ENCODE measurements around the gene QSOX2. TPM values are rescaled to one million over a fixed set of nuclear protein-coding genes. Genes with fewer than 3 reads are reported as not detected.

Gene QSOX2
- total RNA-seq, 1 donor from 2014 or later = 10.3 TPM

DNA sequence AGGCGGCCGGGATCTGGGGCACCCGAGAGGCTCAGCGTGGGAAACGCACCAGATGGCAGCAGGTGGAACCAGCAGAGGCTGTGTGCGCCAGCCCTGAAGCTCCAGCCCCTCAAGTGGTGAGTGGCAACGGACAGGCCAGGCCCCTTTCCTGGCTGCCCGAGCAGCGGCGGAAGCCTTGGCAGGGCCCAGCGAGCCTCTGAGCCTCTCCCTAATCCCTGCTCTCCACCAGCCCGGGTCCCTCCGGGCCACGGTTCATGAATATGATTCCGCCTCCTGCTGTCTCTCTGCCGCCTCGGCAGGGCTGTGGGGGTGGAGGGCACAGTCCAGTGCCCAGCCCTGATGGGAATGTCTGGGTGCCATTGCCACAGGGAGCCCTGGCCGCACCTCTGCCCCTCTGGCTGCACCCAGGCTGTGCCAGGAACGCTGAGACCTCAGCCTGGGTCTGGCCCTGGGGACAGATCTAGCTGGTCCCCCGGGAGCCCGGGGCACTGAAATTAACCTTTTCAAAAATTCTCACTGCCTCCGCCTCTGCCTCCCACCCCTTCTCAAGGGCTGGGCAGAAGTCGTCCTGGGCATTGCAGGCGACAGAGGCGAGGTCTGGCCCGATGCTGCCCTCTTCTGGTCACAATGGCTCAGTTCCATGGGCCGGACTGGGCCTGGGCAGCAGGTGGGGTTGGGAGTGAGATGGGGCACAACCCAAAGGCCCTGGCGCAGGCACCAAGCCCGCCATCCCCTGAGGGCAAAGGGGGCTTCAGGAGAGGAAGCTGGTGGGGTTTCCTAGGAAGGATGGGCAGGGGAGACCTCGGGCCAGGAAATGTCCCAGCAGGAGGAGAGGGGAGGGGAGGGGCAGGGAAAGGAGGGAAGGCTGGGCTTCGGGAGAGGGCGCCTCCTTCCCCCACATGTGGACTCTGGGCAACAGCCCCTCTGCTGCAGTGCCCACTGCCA, 38.0 kb upstream of the QSOX2 start:
- DNase-seq (ENCODE audit: low spot score) = no peak

DNA sequence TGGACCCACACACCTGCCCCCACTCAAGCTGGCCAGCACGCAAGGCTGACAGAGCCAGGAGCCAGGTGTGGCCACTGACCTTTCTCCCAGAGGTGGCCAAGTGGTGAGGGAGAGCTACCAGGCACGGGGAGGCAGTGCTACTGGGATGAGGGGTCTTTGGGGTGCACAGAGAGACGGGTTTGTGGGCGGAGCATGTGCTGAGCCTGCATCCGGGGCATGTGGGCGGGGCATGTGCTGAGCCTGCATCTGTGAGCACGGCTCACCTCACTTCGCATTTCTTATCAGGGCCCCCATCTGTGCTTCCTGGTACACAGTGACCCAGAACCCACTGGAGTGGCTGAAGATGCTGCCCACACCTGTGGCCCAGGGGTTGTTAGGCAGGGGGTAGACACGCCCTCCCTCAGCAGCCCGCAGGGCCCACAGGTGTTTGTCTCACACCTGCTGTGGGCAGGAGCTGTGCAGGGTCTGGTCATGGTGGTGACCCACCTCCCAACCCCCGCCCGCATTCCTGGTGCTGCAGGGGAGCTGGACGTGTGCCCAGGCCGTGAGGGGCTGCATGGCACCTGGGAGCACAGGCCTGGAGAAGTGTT, 36.8 kb upstream of the QSOX2 start:
- no peak for DNase-seq (ENCODE audit: low spot score)

DNA sequence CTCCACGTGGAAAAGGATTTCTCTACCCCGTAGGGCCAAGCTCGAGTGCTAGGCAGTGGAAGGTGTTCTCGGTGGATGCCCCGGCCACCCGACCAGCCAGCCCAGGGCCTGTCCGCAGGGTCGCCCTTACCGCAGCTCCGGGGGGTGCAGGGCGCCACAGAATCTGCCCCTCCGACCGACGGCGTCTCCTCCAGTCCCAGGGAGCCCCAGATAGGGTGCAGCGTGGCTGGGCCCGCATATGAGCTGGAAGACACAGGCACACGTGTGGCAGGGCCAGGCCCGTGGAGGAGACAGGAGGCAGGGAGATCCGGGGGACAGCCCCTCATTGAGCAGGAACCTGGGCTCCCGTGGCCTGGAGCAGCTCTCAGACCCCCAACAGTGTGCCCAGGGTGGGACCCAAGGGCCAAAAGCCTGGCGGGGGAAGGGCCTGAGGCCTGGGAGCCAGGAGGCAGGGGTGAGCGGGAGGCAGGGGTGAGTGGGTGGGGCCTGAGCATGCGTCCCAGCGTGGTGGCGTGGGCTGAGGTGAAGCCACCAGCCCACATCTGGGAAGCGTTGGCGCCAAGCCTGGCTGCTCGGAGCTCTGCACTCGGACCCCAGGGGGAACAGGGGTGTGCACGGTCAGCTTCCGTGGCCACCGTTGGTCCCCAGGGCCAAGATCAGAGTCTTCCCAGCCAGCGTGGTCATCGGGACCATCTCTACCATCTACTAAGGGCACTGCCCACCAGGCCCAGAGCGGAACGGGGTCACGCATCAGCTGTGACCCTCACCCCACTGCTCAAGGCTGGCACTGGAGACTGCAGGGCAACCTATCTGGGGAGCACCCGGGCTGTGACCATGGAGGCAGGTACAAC, 36.0 kb upstream of the QSOX2 start:
- no peak for DNase-seq (ENCODE audit: low spot score)

DNA sequence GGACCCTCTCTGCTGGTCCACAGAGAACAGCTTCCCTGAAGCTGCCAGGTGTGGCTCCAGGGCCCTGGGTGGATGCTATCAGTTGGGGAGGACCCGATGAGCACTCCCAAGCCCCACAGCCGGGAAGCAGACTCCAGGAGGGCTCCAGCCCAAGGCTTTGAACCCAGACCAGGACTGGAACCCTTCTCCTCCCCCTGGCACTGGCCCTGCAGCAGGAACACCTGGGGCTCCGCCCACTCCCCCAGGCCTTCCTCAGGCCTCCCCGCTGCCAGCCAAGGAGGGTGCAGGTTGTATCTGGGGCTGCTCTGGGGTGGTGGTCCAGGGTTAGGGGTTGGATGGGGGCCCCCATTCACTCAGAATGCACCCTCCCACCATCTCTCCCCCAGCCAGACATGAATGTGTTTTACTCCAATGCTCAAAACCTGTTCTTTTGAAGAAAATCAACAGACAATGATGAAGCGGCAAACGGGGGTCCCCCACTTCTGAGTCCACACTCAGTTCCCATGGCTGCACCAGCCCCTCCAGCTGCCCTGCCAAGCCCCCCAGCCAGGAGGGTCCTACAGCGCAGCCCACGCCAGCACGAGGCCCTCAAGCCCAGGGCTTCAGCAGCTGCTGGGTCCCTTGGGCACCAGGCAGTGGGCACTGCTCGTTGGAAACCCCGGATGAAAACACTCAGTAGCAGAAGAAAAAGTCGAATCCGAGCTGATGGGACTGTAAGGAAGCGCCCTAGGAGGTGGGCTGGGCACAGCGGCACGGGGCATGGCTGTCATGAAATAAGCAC, 35.1 kb upstream of the QSOX2 start:
- no peak for DNase-seq (ENCODE audit: low spot score)

DNA sequence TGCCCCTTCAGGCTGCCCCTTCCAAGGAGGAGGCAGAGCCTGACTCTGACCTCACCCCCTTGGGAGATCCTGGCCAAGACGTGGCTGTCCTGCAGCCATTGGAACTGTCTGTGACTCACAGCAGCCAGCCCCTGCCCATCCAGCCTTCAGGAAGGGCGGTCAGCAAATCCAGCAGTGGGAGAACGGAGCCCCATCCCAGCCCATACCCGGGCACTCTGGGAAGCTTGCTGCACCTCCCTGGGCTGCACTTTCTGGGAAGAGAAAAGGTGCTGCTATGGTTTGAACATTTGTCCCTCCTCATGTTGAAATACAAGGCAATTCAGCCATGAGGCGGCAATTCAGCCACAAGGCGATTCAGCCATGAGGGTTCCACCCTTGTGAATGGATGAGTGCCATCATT, 33.9 kb upstream of the QSOX2 start:
- DNase-seq (ENCODE audit: low spot score) = no peak

DNA sequence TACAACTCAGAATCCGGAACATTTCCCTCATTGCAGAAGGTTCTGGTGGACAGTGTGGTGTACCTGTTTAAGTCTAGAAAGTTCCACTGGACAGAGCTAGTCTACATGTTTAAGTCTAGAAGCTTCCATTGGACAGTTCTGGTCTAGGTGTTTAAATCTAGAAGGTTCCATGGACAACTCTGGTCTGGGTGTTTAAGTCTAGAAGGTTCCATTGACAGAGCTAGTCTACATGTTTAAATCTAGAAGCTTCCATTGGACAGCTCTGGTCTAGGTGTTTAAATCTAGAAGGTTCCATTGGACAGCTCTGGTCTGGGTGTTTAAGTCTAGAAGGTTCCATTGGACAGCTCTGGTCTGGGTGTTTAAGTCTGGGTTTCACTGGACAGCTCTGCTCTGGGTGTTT, 33.3 kb upstream of the QSOX2 start:
- no peak for DNase-seq (ENCODE audit: low spot score)

DNA sequence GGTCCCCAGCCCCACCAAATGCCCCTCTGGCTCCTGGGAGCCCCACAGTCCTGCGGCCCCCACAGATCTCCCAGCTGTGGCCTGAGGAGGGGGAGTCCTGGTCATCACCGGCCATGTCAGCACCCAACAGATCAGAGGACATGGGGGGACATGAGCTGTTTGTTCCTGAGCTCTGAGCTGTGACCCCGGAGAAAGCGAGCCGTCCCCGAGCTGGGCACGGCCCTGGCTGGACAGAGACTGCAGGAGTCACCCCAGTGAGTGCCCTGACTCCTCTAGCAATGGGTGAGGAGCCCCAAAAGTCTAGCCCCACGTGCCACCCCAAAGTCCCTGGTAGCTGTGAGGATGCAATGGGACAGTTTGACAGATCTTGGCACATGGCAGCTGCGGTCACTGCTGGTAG, 32.6 kb upstream of the QSOX2 start:
- DNase-seq (ENCODE audit: low spot score) = no peak

DNA sequence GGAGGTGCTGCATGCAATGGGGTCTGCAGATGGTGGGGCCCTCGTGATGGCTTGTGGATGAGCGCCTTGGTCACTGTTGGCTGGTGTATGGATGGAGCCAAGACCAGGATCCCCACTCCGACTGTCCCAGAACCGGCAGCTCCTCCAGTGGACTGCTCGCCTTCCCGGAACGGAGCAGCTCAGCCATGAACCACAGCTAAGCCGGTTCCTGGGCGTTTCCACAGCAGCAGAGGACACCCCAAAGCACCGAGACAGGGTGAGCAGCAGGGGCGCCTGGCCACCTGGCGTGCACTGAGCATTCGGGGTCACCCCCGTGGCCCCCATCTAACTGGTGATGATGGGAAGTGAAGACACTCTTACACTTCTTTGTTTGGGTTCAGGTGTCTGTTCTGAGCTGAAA, 32.1 kb upstream of the QSOX2 start:
- DNase-seq (ENCODE audit: low spot score) = no peak

DNA sequence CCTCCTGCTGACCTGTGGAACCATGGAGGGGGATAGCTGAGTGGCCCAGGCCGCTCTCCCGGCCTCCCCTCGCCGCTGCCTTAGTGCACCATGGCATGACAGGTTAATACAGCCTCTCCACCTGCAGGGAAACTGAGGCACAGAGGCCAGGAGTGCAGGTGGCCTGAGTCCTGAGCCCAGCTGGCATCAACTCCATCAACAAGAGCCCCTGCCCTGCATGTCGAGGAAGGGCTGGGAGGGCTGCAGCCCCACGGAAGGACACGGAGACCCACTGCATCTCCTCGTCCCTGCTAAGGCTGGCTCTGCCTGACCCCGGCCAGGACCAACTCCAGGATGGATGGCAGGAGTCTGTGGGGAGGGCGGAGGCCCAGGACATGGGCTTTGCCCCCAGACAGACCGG, 31.1 kb upstream of the QSOX2 start:
- DNase-seq (ENCODE audit: low spot score) = no peak

DNA sequence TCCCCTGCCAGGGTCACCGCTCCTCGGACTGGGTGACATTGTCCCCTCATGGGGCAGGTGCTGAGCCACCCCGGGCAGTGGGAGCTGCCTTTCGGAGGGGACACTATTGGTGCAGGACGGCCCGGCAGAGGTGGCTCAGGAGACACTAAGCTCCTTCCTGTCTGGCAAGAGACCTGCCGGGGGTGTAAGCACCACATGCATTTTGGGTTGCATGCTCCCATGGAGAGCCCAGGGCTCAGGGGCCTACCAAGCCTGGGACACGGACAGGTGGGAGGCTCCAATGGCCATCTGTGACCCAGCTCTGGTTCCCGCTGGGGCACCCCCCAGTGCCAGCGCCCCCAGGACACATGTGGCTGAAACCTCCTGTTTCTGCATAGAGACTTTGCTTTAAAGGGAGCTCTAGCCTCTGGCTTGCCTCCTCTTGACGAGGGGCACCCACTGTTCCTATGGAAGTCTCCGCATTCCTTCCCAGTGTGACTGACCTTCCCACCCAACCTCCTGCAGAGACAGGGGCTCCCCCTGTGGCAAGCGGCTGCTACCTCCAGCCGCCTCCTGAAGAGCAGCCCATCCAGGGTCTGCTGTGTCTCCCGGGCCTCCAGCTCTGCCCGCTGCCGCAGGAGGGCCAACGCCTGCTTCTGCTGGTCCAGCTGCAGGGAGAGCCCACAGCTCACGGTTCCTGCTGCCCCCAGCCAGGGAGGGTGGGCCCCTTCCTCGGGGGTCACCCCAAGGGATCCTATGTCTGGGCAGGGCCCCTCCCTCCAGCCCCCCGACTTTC, 30.2 kb upstream of the QSOX2 start:
- DNase-seq (ENCODE audit: low spot score) = no peak

DNA sequence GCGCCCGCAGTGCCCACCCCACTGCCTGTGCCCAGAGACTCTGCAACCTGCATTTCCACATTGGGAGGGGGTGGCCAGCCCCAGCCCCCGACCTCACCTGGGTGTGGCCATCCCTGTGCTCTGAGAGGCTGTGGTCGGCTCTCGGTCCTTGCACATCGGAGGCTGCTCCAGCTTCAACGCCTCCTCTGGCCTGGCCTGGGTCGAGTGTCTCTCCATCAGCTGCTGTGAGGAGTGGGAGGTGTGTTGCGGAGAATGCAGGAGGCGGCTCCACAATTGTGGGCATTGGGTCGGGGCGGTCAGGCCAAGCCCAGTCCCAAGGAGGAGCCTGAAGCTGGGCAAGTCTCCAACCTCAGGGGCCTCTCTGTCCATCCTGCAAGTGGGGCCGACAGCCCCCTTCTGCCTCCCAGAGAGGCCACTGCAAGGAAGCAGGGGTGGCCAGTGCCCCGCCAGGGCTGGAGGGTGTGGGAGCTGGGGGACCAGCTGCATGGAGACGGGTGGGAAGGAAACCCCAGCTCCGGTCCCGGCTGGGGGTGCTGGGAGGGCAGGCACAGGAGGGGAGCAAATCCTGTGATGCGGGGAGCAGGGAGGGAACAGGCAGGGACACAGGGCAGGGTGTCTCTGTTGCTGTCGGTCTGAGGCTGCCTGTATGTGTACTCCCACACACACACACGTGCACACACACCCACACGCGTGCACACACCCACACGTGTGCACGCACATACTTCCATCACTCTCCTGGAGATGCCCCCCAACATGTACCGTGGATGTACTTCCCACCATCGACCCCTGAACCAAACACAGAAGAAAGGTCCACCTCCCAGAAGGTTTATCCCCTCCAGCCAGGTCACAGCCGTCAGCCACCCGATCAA, 29.4 kb upstream of the QSOX2 start:
- DNase-seq (ENCODE audit: low spot score) = no peak

DNA sequence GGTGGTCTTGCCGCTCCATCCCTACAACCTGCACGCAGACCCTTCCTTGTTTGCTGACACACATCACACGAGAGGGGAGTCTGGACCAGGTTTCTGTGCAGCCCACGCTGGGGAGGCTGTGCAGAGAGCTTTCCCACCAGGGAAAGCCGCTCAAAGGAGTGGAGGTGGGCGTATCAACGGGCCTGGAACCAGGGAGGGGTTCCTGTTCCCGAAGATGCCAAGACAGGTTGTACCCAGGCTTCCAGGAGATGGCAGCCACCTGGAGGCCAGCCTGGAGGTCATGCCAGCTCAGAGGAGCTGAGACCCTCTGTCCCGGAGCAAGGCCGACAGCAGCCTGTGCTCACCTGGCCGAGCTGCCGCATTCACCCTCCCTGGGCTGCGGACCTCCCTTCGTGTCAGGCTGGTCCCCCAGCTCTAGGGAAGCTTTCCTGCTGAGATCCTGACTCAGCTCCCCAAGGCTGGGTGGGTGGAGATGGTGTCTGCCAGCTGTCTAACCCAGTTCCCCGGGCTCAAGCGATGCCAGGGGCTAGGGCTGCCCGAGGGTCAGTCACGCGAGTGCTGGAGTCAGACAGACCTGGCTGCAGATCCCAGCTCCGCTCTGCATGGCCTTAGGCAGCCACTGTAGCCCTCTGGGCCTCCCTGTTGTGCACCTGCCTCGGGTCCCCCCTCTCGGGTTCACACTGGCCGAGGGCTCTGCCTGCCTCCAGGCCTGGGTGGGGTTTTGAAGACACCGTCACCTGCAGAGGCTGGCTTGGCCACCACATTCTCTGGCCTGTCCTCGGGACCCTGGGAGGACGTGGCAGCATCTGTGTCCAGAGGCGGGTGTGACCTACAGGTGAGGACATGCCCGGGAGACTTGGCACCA, 28.5 kb upstream of the QSOX2 start:
- DNase-seq (ENCODE audit: low spot score) = no peak

DNA sequence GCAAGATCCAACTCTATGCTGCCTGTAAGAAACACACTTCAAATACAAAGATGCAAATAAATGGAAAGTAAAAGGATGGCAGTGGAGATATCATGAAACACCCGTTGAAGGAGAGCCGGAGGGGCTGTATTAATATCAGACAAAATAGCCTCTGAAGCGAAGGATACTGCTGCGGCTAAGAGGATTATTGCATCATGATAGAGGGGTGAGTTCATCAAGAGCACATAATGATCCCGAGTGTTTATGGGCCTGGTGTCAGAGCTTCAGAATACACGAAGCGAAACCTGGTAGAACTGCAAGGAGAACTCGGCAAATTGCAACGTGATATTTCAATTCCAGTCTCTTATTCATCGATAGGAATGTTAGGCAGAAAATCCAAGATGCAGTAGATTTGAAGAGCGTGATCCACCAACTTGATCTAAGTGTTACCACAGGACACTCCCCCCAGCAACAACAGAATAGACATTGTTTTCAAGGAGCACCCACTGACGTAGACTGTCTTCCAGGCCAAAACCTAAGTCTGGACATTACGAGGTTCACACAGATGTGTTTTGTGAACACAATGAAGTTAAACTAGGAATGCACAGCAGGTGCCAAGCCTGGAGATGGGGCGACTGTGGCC, 27.7 kb upstream of the QSOX2 start:
- no peak for DNase-seq (ENCODE audit: low spot score)

DNA sequence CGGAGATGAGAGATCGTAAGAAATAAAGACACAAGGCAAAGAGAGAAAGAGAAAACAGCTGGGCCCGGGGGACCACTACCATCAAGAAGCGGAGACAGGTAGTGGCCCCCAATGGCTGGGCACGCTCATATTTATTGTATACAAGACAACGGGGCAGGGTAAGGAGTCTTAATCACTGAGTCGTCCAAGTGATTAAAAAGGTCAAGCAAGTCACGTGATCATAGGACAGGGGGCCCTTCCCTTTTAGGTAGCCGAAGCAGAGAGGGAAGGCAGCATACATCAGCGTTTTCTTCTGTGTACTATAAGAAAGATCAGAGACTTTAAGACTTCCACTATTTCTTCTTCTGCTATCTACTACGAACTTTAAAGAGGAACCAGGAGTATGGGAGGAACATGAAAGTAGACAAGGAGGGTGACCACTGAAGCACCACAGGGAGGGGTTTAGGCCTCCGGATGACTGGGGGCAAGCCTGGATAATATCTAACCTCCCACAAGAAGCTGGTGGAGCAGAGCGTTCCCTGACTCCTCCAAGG, 24.6 kb upstream of the QSOX2 start:
- no peak for DNase-seq (ENCODE audit: low spot score)

DNA sequence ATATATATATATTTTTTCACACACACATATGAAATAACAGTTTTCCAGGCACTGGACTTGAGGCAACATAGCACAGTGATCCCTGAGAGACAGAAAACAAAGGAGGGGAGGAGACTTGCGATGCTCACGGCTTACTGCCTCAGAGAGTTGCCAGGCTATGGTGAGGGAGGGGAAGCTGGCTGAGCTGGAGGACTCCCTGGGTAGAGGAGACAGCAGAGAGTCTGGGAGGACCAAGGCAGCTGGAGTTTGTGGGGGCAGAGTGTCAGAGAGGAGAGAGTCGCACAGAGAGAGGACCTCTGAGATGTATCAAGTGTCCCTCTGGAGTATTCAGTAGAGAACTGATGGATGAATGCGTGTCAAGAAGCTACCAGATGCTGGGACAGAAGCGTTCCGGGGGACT, 23.1 kb upstream of the QSOX2 start:
- no peak for DNase-seq (ENCODE audit: low spot score)

DNA sequence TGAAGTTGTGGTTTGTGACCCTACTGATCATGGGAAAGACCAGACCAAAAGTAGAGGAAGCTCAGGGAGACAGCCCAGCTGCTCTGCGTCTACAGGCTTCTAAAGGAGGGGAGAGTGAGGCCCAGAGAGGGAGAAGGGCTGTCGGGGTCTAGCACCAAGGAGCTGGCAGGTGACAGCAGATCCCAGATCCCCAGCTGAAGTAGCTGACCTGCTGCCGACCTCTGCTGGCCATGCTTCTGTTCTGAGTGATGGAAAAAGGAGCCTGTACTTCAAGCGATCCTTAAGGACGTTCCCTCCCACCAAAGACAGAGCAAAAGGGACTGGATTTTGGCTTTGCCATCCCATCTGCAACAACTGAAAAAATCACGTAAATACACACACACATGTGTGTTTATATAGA, 22.7 kb upstream of the QSOX2 start:
- no peak for DNase-seq (ENCODE audit: low spot score)

DNA sequence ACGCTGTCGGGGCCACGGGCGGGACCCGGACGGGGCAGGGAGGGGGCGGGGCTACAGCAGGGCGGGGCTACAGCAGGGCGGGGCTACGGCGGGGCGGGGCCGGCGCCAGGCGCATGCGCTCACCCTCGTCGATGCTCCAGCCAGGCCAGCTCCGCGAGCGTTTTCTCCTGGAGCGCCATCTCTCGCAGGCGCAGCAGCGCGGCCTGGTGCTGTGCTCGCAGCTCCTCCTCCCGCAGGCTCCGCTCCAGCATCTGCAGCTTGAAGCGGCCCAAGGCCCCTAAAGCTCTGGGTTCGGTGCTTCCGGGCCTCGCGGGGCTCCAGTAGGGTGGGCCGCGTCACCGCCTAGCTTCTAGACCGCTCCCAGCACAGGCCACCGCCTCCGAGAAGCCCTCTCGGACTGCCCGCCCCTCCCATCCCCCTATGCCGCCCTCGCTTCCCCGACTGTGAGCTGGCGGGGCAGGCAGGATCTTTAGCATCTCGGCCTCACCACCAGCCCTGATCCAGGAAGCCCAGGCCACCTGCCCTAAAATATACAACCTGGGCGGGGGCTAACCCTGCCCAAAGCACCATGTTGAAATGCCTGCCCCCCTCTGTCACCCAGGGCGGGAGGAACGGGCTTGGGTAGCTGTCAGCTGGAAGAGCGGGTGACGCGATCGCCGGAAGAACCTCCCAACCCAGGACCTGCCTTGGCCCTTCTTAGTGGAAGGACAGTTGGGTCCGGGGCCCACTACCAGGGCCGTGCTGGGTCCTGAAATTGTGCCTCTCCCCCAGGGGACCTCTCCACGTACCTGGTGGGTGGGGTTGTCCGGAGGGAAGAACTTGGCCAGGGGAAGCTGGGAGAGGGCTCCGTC, 21.9 kb upstream of the QSOX2 start:
- peak; percentile 94 for DNase-seq (ENCODE audit: low spot score)

All from mesenteric fat pad (tissue), 1 donor.